ENCODE data around the gene NFKB1.
"Not testable (repeated sequence)": the region's sequence is repeated elsewhere in the genome, so short reads cannot be mapped to it uniquely, and the experiment has no call there.

NFKB1 gene

DNA sequence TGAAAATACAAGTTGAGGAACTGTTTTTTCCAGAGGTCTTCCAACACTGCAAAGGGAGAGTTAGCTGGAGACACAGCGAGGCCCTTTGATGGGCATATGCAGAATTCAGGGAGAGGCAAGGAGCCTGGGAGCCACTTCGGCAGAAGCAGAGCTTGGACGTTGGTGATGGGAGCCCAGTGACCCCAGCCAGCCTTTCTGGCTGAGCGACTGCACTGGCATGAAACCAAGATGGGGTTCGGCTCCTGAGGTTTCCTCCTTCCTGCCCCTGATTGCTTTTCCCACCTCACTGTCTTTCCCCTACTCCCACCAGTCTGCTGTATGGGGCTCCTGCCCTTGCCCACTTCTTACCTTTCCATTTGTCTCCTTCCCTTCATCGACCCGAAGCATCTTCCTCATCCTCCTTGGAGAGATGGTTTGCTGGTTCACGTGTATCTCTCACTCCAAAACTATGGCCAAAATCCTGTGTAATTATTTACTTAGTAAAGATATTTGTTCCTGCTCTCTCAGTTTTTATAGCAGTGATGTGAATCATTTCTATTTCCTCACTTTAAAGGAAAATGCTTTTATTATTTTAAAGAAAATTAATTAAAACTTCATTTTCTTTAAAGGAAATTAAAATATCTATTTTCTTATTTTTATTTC lies 100.5 kb downstream of the NFKB1 start:
- no peak for DNase-seq

DNA sequence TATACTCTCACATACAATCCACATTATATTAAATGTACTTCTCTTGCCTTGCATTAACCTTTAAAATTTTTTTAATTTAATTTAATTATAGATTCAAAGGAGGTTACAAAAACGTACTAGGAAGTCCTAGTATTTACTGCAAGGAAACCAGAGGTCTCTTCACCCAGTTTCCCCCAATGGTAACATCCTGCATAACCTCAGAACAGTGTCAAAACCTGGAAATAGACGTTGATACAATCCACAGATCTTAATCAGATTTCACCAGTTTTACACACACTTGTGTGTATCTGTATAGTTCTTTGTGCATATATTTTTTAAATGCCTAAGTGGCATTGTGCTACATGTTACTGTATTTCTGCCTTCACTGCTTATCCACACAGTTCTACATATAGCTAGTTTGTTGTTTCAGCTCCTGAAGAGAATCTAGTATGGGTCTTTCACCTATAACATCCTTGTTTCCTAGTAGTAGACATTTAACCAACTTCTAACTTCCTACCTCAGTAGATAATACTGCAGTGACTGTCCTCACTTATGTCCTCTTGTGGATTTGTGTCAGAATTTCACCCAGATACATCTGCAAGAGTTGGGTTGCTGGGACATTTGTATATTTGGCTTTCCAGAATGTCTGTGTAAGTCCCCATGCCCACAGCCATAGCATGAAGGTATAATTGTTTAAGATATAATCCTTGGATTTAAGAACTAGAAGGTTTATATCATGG lies 103.2 kb downstream of the NFKB1 start:
- DNase-seq = no peak

DNA sequence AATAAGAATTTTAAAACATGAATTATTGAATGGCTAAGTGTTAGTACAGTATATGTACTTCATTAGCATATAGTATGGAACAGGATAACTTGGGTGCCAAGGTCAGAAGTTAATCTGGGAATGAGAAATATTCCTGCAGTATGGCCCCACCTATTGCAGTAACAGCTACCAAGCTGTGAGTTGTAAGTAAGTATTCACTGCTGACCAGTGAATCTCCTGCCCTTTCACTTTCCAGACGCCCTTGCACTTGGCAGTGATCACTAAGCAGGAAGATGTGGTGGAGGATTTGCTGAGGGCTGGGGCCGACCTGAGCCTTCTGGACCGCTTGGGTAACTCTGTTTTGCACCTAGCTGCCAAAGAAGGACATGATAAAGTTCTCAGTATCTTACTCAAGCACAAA lies 105.1 kb downstream of the NFKB1 start:
- no peak for DNase-seq

DNA sequence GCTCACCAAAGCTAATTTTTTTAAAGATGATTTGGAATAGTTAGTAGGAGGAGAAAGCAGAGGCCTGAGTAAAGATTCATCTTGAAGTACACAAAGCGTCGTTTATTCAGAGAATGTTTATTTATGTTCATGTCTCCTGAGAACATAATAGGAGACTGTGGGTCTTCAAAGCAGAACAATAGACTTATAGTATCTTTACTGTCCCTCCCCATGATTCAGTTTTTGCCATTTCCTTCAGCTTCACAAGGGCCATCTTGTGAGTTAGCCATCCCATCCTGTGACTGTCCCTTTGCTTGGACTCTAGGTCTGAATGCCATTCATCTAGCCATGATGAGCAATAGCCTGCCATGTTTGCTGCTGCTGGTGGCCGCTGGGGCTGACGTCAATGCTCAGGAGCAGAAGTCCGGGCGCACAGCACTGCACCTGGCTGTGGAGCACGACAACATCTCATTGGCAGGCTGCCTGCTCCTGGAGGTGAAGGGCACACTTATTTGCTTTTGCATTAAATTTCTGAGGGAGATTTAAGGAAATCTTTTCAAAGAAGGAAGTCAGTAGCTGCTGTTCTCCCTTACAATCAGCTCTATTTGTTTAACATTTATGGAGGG lies 105.8 kb downstream of the NFKB1 start:
- no peak for DNase-seq

DNA sequence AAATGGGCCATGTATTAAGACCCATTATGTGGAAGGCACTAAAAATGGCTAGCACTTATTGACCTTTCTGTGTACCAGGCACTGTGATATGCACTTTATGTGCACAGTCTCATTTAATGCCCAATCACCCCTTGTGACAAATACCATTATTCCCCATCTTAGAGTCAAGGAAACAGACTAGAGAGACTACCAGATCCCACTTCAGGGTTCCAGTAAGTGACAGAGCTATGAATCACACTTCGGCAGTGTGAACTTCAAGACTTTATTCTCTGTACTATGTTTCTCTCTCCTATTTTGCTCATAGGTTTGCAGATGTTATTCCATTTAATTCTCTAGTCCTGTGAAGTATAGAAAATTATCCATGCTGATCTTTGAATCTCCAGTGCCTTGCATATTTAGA lies 107.0 kb downstream of the NFKB1 start:
- DNase-seq = no peak

DNA sequence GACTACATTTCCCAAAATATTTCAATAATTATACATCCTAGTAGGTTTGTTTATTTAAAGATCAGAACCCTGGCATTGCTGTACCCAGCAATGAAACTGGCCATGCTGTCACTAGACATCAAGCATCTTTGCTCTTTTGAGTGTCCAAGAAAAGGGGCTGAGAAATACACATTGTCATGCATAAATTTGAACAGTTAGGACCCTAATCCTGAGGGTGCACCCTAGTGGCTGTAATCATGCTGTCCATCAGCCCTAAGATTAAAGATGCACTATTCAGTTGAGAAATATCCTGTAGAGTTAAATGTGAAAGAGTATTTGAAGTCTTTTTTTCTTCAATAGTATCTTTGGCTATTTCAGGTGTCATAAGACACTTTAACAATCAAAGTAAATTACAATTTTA lies 108.8 kb downstream of the NFKB1 start:
- no peak for DNase-seq

DNA sequence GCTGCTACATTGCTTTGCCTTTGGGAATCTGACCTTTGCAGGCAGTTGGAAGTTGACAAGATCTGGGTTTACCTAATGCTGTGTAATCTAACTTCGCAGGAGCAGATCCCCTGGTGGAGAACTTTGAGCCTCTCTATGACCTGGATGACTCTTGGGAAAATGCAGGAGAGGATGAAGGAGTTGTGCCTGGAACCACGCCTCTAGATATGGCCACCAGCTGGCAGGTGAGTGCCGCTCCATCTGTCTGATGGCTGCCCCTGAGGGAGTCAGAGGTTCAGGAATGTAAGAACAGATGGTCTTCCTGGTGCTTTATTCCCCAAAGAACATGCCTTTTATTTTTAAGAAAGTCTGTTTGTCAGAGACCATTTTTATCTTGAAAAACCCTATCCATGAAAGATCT lies 109.3 kb downstream of the NFKB1 start:
- DNase-seq = no peak

DNA sequence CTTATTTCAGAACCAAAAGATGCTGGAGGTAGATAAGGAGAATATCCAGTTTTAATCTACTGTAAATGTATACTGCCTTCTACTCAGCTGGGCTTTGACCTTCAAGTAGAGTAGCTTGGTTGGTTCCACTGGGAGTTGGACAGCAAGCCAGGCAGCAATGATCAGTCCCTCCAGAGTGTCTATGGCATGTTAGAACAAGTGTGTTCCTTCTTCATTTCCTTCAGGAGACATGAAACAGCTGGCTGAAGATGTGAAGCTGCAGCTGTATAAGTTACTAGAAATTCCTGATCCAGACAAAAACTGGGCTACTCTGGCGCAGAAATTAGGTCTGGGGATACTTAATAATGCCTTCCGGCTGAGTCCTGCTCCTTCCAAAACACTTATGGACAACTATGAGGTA lies 111.1 kb downstream of the NFKB1 start:
- no peak for DNase-seq

DNA sequence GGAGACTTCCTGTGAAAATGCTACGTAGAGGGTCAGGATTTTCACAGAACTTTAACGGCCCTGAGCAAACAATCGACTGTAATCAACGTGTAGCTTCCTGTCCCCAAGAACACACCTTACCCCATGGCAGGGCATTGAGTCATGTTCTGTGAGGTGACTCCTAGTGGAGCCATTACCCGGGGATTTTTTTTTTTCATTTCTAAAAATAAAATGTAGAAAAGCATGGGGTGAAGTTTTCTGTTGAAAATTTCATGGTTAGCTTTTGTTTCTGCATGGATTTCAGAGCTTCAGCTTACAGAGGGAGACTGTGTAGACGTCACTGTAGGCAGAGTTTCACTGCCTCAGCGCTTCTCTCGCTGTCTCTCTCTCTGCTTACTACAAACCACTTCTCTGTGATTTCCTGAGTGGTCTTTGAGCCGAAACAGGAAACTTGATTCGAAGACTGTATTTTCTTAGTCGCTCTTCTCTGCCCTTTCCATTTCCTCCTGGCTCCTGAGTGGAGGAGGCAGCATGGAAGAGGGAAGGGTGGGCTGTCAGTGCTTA lies 111.7 kb downstream of the NFKB1 start:
- DNase-seq = peak in 1 of 2 experiments; percentile 45

DNA sequence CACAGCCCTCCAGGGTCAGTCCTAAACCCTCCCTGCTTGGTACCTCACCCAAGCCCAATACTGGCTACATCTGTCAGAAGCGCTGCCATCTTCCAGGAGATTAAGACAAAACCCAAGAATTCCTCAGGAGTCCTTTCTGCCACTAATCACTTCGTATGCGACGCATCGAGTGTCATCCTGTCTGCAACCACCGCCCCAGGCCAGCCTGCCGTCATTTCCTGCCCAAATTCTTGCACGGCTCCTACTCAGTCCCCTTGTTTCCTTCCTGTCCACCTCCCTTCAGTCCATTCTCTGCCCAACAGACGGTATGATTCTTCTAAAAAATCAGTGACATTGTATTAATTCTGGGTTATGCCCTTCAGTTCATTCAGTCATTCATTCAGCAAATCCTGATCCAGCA lies 113.6 kb downstream of the NFKB1 start:
- no peak for DNase-seq

DNA sequence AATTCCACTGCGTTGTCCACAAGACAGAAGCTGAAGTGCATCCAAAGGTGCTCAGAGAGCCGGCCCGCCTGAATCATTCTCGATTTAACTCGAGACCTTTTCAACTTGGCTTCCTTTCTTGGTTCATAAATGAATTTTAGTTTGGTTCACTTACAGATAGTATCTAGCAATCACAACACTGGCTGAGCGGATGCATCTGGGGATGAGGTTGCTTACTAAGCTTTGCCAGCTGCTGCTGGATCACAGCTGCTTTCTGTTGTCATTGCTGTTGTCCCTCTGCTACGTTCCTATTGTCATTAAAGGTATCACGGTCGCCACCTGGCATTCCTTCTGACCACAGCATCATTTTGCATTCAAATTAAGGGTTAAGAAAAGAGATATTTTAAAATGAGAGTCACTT lies 115.5 kb downstream of the NFKB1 start:
- no peak for DNase-seq

DNA sequence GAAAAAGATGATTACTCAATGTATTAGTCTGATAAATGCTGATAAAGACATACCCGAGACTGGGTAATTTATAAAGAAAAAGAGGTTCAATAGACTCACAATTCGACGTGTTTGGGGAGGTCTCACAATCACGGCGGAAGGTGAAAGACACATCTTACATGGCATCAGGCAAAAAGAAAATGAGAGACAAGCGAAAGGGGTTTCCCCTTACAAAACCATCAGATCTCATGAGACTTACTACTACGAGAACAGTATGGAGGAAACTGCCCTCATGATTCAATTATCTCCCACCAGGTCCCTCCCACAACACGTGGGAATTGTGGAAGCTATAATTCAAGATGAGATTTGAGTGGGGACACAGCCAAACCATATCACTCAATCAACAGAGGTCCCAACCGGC lies 117.9 kb downstream of the NFKB1 start:
- DNase-seq = not testable (repeated sequence)

DNA sequence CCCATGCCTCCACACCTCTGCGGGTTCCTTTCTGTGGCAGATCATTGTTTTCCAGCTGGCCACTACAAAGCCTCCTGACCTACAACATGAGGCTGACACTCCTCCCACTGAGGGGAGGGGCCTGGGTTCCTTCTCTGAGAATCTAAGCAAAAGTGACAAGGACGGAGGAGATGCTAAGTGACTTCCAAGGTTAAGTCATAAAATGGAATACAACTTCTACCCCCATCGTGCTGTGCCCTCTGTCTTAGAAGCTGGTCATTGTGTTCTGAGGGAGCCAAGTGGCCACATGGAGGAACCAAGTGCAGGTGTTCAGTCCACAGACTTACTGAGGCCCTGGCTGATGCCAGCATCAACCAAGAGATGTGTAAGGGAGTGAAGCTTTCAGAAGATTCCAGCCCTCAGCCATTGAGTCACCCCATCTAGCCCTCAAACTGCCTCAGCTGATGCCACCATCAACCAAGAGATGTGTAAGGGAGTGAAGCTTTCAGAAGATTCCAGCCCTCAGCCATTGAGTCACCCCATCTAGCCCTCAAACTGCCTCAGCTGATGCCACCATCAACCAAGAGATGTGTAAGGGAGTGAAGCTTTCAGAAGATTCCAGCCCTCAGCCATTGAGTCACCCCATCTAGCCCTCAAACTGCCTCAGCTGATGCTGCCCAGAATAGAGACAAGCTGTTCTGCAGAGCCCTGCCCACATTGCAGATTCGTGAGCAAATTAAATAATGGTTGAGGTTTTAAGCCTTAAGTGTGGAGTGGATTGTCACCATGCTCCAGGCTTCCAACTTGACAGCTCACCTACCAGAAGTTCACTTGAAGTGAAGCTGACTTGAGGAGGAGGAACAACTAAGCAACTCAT lies 118.8 kb downstream of the NFKB1 start:
- DNase-seq = not testable (repeated sequence)

DNA sequence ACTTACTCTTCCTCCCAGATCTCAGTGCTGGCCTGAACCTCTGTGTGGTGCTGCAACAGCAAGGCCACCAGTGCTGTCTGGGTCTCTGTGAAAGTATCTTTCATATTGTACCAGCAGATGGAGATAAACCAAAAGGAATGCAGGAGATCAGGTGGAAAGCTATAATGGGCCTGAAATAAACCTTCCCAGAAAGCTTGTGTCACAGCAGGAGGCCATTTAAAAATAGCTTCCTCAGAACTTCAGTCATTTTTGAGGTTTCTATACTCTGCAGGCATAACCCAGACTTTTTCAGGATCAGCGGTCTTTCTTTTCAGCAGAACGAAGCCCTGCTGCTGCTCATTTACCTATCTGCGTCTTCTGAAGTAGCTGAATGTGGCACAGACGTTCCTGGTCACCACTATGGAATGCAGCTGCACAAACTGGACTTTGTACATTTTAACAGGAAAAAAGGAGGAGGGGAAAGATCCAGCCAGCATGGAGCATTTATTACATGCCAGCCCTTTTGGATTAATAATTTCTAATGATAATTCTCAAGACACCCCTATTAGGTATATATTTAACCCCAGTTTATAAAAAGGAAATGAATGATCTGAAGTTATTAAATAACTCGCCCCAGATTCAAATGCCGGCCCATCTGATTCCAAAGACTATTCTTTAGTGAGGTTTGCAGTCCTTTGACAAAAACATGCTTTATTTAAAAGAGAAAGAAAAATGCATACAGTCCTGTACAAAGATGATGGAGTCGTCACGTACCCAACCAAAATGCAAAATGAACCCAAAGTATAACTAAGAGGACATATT lies 119.7 kb downstream of the NFKB1 start:
- no peak for DNase-seq

DNA sequence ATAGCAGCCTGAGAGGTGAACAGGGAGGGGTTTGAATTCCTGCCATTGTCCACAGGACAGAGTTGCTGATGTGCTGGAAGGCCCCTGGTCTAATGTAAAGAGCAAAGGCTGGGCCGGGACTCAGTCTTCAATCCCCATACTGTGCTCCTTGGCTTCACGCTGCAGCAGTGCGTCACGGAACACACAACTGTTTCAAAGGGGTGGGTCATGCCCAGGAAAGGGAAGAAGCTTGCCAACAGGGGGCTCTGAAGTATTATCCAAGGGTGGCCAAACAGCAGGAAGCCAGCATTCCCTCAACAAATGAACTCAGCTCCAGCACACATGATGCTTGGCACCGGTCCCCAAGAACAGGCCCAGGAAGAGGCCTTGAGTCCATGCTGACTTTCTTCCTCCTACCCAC lies 122.5 kb downstream of the NFKB1 start:
- DNase-seq = no peak

DNA sequence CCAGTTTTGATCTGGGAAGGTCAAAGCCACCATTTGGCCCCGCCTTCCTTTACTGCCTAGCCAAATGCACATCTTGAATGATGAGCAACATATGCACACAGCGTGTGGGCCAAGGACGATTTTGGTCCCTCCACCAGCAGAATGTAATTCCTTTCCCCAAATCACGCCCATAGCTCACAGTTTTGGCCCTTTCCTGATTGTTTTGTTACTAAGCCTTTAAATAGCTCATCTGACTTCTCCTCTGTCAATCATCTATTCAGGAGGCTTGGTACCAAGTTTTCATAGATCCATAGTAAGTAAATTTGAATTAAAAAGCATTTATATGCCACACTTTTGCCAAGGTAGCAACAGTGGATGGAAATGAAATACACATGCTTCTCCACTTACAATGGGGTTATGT lies 123.3 kb downstream of the NFKB1 start:
- DNase-seq = no peak

DNA sequence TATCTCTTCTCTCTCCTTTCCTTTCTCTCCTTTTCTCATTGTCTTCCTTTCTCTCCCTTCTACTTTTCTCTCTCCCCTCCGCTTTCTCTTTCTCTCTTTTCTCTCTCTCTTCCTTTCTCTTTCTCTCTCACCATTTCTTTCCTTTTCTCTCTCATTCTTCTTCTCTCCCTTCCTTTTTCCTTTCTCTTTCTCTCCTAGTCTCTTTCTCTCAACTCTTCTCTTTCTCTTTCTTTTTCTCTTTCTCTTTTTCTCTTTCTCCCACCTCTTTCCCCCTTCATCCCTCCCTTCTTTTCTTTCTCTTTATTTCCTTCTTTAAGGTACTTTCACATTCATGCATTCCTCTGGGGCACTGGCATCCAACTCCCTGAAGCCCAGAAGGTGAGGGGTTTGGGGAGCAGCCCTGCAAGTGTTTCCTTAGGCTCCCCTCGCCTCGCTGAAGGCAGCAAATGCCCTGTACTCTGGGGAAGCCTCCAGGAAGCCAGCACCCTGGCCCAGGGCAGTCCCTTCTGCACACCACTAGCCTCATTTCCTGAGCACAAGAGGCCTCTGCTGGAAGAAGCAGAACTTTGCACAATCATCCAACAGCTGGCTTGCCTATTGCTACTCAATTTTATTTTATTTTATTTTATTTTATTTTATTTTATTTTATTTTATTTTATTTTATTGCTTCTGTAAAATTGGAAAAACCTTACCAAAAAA lies 124.2 kb downstream of the NFKB1 start:
- peak; percentile 42 to 57 for DNase-seq

DNA sequence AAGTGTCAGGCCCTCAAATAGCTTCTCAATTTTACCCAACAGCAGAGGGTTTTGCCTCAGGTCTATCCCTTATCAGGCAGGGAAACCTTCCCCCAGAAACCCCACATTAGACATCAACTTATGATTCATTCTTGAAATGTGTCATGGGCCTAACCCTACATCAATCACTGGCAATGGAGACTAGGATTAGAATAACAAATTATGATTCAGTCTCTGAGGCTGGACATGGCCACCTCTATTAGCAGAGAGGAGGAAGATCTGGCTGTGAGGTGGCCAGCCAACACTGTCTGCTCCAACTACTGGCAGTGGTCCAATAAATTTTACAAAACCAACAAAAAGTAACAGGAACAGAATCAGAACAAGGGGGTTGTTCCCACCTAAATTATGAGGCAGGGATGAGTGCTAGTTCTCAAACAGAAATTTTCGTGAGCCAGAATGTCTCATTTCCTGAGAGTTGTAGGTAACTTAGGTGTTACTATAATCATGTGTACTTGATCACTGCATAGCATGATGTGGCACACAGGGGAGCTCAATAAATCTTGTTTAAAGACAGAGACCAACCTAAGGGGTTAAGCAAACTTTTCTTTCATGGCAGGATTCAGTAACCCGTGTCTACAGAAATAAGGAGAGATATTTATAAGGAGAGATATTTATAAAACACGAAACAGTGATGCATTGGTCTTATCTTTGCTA lies 126.8 kb downstream of the NFKB1 start:
- no peak for DNase-seq

DNA sequence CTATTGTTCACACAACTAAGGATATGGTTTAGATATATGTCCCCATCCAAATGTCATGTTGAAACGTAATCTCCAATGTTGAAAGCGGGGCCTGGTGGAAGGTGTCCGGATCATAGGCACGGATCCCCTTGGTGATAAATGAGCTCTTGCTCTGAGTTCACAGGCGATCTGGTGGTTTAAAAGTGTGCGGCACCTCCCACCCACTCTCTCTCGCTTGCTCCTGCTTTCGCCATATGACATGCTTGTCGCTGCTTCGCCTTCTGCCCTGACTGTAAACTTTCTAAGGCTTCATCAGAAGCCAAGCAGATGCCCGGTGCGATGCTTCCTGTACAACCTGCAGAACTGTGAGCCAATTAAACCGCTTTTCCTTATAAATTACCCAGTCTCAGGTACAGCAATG lies 128.5 kb downstream of the NFKB1 start:
- DNase-seq = no peak

DNA sequence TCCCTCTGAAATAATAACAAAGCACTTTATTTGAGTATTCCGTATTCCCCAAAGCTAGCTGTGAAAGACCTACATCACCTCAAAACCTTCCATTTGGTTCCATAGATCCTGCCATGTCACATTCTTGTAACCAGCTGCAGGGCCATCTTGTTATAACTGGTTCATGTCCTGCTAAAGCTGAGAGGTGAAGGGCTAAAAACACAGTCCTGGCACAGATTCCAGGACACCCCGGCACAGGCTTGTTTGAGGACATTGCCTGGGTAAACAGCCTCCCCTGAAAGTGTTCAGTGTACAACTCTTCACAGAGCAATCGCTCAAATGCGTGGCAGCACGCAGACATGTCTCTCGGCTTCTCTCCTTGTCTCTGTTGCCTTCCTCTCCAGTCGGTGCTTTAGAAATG lies 130.5 kb downstream of the NFKB1 start:
- no peak for DNase-seq

All from stimulated activated CD4-positive, alpha-beta T cell treated with anti-CD3 and anti-CD28 coated beads, Interleukin-4, amount 100 ng/mL, for 4 hours (primary cell).